Activated effector memory CD4-positive, alpha-beta T cell treated with Interleukin-2 at 50 U/mL for 16 hours (primary cell): ENCODE measurements around the gene PDK2.

Experiments used
- DNase-seq: peaks from one replicate; pipeline ENCODE4 v3.0.0-alpha.2; 2020

The PDK2 gene

DNA sequence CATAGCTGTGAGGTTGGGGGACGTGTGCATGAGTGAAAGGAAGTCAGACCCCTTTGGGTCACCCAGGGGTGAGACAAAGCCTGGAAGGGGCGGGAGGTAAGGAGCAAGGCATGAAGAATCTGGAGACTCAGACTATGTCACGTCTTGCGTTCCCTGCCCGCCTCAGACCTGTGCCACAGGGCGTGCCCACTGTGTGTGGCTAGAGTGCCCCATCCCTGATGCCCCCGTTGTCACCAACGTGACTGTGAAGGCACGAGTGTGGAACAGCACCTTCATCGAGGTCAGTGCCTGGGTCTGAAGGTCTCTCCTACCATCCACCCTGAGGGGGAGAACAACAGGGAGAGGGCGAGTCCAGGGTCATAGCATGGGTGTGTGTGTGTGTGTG, 15.1 kb upstream of the PDK2 start:
- no peak for DNase-seq

DNA sequence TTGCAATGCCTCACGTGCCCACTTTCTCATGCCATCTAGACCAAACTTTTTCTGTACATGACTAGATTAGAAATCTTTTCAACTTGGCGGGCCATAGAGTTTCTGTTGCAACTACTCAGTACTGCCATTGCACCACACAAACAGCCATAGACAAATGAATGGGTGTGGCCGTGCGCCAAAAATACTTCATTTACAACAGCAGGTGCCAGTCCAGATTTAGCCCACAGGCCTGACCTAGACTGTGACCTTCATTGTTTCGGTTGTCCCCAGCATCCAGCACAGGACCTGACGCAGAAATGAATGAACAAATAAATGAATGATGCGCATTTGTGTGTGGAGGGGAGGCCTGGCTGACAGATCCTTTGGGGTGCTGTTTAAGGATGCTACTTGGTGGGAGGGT, 14.3 kb upstream of the PDK2 start:
- DNase-seq = no peak

DNA sequence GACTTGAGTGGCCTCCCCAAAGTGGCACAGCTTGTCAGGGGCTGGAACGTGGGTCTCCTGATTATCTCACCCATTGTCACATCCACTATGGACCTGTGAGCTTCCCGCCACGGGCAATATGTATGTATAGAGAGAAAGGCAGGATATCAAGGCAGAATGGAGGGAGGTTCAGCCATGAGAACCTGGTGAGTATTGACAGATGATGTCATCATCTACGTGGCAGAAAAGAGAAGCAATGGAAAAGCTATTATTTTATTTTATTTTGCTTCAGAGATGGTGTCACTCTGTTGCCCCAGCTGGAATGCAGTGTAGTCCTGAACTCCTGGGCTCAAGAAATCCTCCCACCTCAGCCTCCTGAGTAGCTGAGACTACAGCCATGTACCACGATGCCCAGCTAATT, 13.4 kb upstream of the PDK2 start:
- no peak for DNase-seq

DNA sequence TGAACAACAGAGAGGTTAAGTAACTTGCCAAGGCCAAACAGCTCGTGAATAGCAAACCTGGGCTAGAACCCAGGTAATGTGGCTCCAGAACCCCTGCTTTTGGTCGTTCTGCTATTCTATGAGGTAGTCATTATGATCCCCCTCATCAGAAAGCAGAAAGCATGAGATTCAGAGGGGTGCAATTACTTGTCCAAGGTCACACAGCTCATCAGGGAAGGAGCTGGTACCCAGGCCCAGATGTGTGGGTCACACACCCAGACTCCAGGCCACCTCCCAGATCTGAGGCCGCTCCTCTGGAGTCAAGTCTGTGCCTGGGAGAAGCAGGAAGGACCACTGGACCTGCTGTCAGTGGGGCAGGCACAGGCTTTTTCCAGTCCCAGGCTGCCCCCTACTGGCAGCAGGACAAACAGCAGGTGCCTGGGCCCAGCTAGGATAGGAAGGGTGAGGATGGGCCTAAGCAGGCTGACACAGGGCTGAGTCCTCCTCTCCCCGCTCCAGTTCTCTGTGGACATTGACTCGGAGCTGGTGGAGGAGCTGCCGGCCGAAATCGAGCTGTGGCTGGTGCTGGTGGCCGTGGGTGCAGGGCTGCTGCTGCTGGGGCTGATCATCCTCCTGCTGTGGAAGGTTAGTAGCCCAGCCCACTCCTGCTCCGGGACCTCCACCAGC, 7.8 kb upstream of the PDK2 start:
- DNase-seq = peak; percentile 63

DNA sequence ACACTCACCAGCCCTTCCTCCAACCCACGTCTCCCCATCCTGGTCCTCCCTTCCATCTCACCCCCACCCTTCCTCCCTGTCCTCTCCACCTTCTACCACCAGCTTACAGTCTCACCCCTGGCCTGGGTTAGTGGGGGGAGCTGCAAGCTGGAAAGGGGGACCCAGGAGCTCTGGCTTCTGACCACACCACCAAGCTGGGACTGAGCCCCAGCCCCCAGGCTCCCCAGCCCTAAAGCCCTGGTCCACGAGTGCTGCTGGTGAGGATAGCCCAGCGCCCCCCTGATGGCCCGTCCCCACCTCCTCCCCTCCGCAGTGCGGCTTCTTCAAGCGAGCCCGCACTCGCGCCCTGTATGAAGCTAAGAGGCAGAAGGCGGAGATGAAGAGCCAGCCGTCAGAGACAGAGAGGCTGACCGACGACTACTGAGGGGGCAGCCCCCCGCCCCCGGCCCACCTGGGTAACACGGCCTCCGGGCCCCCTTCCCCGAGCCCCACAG, 7.2 kb upstream of the PDK2 start:
- no peak for DNase-seq

DNA sequence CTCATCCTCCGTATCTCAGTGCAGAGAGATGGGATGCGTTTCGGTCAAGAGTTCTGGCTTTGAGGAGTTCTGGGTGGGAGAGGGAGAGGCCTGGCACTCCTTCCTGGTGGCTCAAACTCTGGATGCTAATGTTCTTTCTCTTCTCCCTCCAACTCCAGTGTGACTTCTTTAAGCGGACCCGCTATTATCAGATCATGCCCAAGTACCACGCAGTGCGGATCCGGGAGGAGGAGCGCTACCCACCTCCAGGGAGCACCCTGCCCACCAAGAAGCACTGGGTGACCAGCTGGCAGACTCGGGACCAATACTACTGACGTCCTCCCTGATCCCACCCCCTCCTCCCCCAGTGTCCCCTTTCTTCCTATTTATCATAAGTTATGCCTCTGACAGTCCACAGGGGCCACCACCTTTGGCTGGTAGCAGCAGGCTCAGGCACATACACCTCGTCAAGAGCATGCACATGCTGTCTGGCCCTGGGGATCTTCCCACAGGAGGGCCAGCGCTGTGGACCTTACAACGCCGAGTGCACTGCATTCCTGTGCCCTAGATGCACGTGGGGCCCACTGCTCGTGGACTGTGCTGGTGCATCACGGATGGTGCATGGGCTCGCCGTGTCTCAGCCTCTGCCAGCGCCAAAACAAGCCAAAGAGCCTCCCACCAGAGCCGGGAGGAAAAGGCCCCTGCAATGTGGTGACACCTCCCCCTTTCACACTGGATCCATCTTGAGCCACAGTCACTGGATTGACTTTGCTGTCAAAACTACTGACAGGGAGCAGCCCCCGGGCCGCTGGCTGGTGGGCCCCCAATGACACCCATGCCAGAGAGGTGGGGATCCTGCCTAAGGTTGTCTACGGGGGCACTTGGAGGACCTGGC, 6.0 kb upstream of the PDK2 start:
- DNase-seq = no peak

DNA sequence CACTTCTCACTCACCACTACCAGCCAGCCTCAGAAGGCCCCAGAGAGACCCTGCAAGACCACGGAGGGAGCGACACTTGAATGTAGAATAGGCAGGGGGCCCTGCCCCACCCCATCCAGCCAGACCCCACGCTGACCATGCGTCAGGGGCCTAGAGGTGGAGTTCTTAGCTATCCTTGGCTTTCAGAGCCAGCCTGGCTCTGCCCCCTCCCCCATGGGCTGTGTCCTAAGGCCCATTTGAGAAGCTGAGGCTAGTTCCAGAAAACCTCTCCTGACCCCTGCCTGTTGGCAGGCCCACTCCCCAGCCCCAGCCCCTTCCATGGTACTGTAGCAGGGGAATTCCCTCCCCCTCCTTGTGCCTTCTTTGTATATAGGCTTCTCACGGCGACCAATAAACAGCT, 5.1 kb upstream of the PDK2 start:
- DNase-seq = no peak

DNA sequence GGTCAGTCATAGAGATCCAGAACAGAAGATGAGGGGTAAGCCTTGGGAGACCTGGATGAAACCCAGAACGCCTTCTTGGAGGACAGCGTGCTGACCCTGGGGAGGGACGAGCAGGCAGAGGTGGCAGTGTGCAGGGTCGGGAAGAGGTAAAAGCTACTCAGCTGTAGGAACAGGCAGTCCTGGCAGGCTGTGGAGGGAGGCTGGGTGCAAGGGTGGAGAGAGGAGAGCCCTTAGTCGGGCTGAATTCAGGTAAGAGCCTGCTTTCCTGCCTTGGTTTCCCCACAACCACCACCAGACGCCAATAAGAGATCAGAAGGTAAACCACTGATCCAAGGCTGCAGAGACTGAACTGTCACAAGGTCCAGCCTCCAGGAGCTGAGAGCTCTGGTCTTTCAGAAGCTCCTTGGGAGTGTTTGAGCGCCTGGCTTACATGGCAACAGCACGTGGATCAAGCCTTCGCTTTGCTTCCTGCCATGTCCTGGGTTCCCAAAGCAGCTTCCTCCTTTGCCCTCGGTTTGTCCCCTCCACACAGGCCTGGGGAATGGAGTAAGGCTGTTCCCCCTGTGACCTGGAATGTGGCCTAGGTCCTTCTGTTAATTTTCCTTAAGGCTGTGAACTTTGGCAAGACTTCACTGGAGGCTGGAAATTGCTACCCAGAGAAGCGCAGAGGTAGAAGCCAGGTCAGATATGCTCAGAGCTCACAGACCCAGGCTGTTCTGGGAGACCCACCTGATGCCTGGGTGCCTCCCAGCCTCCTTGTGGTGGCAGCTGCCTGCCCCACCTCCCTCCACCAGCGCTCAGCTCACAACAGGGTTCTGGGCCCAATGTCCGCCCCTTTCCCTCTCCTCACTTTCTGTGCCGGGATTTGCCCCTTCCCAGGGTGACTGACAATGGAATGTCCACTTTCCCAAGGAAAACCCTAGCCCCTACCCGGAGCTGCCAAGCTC, 3.9 kb upstream of the PDK2 start:
- DNase-seq = no peak

DNA sequence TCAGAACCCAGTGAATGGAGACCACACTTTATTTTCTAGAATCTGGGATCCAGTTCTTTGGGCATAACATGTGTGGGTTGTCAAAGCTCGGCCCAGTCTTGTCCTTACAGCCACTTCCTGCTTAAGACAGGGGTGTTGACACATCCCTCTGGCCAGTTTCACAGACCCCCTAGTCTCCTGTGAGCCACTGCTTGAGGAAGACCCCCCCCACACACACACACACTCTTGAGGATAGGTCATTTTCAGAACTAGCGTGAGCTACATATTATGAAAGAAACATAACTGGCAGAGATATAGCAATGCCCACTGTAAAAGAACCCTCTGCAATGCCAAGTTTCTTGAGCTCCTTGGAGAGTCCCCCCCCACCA, 3.2 kb upstream of the PDK2 start:
- DNase-seq = no peak

DNA sequence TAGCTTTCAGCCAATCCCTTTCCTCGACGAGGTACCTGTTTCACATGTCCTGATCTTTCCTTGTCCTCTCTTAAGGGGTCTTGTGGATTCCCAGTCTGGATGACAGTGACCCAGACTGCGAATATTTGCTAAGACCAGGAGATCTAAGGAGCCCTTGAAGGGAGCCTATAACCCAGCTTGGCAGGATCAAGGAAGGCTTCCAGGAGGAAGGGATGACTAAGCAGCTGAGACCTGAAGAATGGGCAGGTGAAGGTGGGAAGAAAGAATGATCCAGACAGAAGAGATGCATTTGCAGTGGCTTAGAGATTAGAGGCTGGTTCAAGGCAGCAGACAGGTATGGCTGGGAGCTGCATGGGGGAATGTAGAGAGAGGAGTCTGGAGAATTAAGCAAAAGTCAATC, 1.9 kb upstream of the PDK2 start:
- no peak for DNase-seq

DNA sequence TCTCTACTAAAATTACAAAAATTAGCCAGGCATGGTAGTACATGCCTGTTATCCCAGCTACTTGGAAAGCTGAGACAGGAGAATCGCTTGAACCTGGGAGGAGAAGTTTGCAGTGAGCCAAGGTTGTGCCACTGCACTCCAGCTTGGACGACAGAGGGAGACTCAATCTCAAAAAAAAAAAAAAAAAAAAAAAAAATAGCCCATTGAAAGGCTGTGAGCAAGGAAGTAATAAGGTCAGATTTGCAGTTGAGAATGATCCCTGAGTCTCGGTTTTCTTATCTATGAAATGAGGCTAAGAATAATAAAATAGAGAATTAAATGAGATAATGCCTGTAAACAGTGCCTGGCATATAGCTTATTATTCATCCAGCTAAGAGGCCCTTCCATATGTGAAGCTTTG, 1.3 kb upstream of the PDK2 start:
- no peak for DNase-seq

DNA sequence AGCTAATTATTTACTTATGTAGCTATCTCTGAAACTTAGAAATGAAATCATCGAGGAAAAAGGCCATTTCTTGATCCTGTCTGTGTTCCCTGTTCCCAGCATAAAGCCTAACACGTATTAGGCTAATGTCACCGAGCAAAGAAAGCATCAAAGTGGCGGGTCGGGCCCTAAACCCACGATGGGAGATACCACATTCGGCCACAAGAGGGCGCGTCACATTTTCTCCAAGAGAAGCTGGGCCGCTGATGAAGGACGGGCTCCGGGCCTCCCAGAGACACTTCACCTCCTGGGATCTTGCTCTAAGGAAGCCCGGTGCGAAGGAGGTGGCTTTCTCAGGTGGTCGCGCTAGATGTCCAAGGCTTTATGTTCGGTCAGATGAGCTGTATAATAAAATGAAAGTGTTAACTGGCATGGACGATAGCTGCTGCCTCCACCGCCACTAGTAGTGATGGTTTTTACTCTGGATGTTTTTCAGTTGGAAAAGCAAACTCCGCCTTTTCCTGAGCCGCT, 853 bp upstream of the PDK2 start:
- peak; percentile 87 for DNase-seq

DNA sequence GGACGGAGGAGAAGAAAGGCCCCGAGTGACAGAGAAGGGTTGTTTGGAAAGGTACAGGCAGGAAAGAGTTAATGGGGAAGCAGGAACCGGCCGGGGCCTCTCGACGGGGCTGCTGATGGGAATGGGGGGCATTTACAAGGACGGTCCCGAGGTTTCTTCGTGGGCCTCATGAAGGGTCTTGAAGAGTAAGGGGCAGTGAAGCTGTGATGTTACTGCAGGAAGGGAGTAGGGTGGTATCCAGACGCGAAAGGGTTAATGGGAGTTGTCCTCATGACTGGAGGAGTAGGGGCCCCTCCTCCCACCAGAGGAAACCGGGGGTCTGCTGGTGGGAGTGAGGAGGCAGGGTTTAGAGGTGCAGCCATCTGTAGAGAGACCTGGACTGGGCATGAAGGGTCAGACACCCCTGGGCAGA, 481 bp downstream of the PDK2 start:
- no peak for DNase-seq

DNA sequence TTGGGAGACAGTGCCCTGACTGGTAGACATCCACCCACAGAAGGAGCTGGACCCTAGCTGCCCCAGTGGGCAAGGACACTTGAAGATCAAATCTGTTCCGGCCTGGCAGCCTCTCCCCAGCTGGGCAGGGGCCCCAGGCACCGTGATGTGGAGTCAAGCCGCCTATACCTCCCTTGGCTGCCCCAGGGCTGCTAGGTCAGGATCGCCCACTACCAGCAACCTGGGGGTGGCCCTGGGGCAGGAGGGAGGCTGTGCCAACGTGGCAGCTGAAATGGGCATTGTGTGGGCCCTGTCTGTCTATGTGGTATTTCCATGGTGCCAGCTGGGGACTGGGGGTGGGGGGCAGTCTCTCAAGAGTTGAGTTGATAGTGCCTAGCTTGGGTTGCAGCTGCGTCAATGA, 941 bp downstream of the PDK2 start:
- DNase-seq = no peak

DNA sequence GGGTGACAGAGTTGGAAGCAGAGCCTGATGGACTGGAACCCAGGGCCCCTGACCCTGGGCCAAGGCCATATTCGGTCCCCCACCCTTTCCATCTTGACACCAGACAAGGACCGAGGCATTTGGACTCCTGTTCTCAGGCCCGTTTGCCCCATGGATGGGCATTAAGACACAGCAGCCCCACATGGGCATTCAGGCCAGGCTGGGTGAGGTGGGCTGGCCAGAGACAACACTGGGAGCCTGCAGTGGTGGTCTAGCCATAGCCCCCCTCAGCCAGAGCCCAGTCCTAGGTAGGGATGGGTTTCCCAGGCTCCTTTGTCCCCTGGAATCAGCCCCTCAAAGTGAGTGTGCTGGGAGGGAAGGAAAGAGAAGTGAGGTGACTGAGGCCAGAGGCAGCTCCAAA, 1.6 kb downstream of the PDK2 start:
- DNase-seq = no peak

DNA sequence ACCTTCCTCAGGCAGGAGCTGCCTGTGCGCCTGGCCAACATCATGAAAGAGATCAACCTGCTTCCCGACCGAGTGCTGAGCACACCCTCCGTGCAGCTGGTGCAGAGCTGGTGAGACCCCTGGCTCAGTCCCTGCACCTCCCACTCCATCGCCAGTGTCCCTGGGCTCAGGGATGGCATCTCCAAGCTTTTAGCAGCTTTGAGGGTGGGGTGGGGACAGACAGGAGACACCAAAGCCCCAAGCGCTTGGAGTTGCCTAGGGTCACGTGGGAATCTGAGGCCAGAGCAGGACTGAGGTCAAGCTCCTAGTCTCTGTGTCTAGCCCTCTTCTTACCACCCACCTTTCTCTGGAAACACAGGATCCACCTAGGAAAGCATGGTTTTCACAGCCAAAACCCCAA, 2.3 kb downstream of the PDK2 start:
- no peak for DNase-seq

DNA sequence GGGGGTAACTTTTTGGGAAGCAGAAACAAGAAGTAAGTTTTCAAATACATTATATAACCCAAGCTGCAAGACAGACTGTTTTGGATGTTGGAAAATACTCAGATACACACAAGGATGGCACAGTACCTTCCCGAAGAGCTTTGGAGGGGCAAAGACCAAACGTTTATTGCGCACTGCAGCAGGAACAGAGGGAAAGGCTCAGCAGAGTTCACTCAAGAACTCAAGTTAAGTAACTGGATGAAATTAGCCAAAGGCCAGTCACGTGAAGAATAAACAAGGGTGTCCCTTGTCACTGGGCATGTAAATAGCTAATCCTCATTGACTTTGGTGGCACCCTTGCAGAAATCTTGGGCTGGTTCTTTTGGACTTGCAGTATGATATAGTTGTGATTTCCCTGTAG, 2.8 kb downstream of the PDK2 start:
- no peak for DNase-seq

DNA sequence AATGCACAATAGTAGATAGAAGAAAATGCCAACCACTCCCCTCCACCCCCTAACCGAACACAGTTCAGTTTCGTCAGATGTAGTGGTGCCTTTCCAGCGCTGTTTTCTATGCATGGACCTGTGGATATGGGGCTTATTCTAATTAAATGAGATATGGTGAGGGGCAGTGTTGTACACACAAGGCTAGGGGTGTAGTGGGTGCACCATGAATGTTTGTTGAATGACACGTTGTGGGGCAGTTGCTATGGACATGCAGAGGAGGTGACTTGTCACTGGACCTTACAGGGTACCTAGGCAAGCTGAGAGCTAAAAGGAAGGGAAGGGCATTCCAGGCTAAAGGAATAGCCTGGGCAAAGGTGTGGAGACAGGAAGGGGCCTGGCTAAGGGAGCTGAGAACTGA, 3.4 kb downstream of the PDK2 start:
- DNase-seq = no peak

DNA sequence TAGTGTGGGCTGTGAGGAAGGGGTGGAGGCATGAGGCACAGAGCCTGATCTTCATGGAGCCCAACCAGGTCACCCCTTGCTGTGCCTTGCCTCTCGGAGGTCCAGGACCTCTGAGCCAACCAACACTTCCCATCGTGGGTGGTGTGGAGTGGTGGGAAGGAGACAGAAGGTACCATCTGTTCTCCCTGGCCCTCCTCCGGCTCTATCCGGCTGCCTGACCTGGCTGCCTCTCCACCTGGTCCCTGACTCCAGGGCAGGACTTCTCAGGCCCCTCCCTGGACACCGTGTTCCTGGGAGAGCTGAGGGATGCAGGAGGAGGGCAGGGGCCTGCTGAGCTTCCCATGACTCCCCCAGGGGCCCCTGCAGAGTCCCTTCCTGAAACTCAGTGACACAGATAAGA, 3.9 kb downstream of the PDK2 start:
- no peak for DNase-seq

DNA sequence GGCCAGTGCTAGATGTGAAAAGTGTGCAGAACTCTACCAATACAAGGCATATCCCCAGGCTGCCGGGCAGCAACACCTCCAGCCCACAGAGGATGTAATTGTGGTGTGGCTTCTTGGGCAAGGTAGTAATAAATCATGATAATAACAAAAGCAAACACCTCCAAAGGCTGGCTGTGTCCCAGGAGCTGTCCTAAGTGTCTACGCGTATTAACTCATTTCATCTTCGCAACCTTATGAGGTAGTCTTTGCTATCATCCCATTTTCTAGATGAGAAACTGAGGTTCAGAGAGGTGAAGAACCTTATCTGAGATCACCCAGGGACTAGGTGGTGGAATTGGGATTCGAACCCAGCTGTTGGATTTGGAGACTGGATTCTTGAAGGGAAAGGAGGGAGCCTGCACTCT, 5.3 kb downstream of the PDK2 start:
- no peak for DNase-seq

DNA sequence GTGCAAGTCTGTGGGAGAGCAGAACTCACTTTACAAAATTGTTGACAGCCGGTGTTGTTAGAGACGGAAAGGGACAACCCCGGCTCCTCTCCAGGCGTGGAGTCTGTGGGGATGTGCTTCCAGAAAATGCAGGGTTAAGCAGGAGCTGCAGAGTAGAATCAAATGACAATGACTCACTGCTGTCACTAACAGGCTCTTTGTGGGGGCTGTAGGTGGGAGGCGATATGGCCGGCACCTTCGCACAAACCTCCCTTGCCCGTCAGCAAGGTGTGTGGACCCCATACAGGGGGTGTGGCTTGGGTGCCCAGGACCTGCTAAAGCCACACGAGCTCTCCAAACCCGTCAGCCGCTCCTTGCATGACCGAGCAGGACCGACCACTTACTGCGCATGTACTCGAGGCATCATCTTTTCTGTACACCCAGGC, 5.8 kb downstream of the PDK2 start:
- DNase-seq = no peak

DNA sequence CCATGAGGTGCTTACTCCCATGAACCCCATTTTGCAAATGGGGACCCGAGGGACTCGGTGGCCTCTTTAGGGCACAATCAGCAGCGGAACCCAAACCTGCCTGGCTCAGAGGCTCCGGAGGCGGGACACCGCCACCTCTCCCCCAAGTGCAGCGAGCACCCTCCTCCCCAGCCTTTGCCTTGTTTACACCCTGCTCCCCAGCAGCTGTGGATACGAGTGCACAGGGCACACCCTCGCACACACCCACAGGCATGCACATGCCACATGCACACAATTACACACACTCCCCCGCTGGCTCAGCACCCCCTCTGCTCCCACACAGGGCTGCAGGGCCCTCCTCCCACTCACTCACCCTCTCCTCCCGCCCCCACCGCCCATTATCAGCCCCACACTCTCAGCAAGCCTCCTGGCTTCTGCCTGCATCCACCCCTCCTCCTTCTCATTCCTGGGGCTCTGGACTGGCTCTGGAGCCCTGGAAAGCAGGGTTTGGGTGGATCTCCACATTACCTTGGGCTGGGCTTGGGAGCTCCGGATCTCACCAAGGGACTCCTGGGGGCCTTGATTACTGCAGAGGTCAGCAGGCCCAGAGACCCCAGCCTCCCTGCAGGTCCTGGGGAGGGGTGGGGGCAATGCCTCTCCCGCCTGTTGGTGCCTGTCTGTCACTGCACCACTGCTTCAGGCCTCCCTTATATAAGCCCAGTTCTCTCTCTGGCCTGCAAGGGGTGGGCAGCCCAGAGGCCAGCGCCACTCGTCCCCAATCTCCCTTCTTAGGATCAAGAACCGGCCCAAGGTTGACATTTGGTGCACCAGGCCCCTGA, 6.4 kb downstream of the PDK2 start:
- DNase-seq = no peak
